B cell (primary cell): Measurements from ENCODE around the gene IKZF3. TPM values are rescaled to one million over a fixed set of nuclear protein-coding genes. Genes with fewer than 3 reads are reported as not detected.

Source experiments
- ATAC-seq: fragments of 200-7000 bp; cut with Tn5 transposase; one replicate; pipeline ENCODE4 v1.10.0; 2021; ENCODE audit warnings: low read depth, mild to moderate bottlenecking, moderate number of reproducible peaks, moderate library complexity
- CTCF ChIA-PET: fragments of 350-600 bp; sonication (Branson Sonifier 250); formaldehyde crosslinking; loops from one replicate; lab custom pipeline; 2021; ENCODE audit warnings: antibody characterized with exemption, inconsistent platforms; lab: Charles Lee
- POLR2A ChIA-PET: fragments of 350-600 bp; sonication (Branson Sonifier 250); formaldehyde crosslinking; loops from one replicate; lab custom pipeline; 2021; ENCODE audit warnings: antibody characterized with exemption; lab: Charles Lee
- DNase-seq: peaks from one replicate; pipeline ENCODE4 v3.0.0; 2013
- H2AFZ ChIP-seq: 2 replicates; pipeline ENCODE4 v1.6.1; 2012; ENCODE audit warnings: mild to moderate bottlenecking, low read depth, low read length; ENCODE audit not compliant: insufficient read depth, poor library complexity, severe bottlenecking
- H3K27ac ChIP-seq, 2 donors: 1 replicate in 1 of 2; 2 replicates in 1 of 2; pipeline ENCODE4 v1.5.1; 2012 to 2013; ENCODE audit warnings: low read length in 2 of 2, mild to moderate bottlenecking in 2 of 2, moderate library complexity in 1 of 2
- H3K27me3 ChIP-seq, 4 experiments: fragments of 200-600 bp in 1 of 4; sonication (generic) in 1 of 4; replicated peaks in 1 of 4; 1 replicate in 2 of 4; 2 replicates in 2 of 4; pipeline versions ENCODE4 v1.6.1 to v1.7.0; 2013 to 2016; ENCODE audit warnings: low read length in 3 of 4, mild to moderate bottlenecking in 2 of 4, mixed read lengths in 1 of 4, moderate library complexity in 1 of 4; ENCODE audit not compliant: insufficient read depth in 4 of 4, control insufficient read depth in 3 of 4; ENCODE audit errors: control extremely low read depth in 1 of 4
- H3K36me3 ChIP-seq, 2 experiments: replicated peaks in 1 of 2; 1 replicate in 1 of 2; 2 replicates in 1 of 2; pipeline versions ENCODE4 v1.6.1 to v1.7.1; 2013; ENCODE audit warnings: low read length in 1 of 2; ENCODE audit not compliant: insufficient read depth in 2 of 2, control insufficient read depth in 1 of 2; ENCODE audit errors: control extremely low read depth in 1 of 2, extremely low read depth in 1 of 2
- H3K4me1 ChIP-seq, 2 donors: fragments of 200-600 bp in 1 of 2; sonication (generic) in 1 of 2; 1 replicate in 1 of 2; 2 replicates in 1 of 2; pipeline versions ENCODE4 v1.5.1 to v1.6.1; 2013 to 2017; ENCODE audit warnings: low read length in 2 of 2; ENCODE audit not compliant: control insufficient read depth in 2 of 2, insufficient read depth in 2 of 2
- H3K4me2 ChIP-seq: replicated peaks from 2 replicates; pipeline ENCODE3; 2012; ENCODE audit warnings: mild to moderate bottlenecking, low read depth, low read length; ENCODE audit not compliant: poor library complexity, severe bottlenecking
- H3K4me3 ChIP-seq, 5 experiments: fragments of 200-600 bp in 1 of 5; sonication (generic) in 1 of 5; 1 replicate in 3 of 5; 2 replicates in 2 of 5; pipeline versions ENCODE4 v1.5.1 to v1.7.0; 2011 to 2016; ENCODE audit warnings: low read length in 4 of 5, mild to moderate bottlenecking in 4 of 5, low read depth in 2 of 5, control low read depth in 1 of 5, moderate library complexity in 1 of 5; ENCODE audit not compliant: insufficient read depth in 1 of 5; ENCODE audit errors: control extremely low read depth in 1 of 5, extremely low read depth in 1 of 5
- H3K79me2 ChIP-seq: fragments of 200-600 bp; sonication (generic); one replicate; pipeline ENCODE4 v1.6.0; 2016; ENCODE audit warnings: low read length; ENCODE audit not compliant: control insufficient read depth, insufficient read depth
- H3K9ac ChIP-seq: fragments of 200-600 bp; sonication (generic); 2 replicates; pipeline ENCODE4 v1.6.1; 2017; ENCODE audit warnings: mild to moderate bottlenecking, low read length, moderate library complexity
- H3K9me3 ChIP-seq, 3 donors: one replicate each; pipeline versions ENCODE4 v1.6.1 to v1.7.1; 2013; ENCODE audit warnings: low read length in 2 of 3; ENCODE audit not compliant: control insufficient read depth in 2 of 3, insufficient read depth in 1 of 3; ENCODE audit errors: control extremely low read depth in 1 of 3
- H4K20me1 ChIP-seq: 2 replicates; pipeline ENCODE4 v1.6.0; 2012; ENCODE audit warnings: mild to moderate bottlenecking, low read length; ENCODE audit not compliant: insufficient read depth, control insufficient read depth, poor library complexity, severe bottlenecking
- H3K27ac Mint-ChIP-seq: one replicate; pipeline ENCODE4 v1.8.0; 2021; ENCODE audit warnings: mixed read lengths
- H3K27me3 Mint-ChIP-seq: one replicate; pipeline ENCODE4 v1.8.0; 2021; ENCODE audit warnings: mixed read lengths
- H3K4me1 Mint-ChIP-seq: one replicate; pipeline ENCODE4 v1.8.0; 2021; ENCODE audit warnings: mixed read lengths
- H3K4me3 Mint-ChIP-seq: one replicate; pipeline ENCODE4 v1.8.0; 2021; ENCODE audit warnings: mixed read lengths
- H3K9me3 Mint-ChIP-seq: one replicate; pipeline ENCODE4 v1.8.0; 2022; ENCODE audit warnings: mixed read lengths; ENCODE audit not compliant: insufficient read depth
- EZH2 ChIP-seq: IDR thresholded peaks from 2 replicates; pipeline ENCODE4 v1.6.1; 2012; ENCODE audit warnings: borderline replicate concordance, low read depth, mild to moderate bottlenecking, moderate library complexity, low read length; ENCODE audit not compliant: insufficient read depth, poor library complexity, severe bottlenecking
- WGBS: methylation state at CpG from one replicate; pipeline ENCODE4 v1.1.5; 2013; ENCODE audit warnings: missing lambda C conversion rate; ENCODE audit not compliant: insufficient coverage; 5-methylcytosine and 5-hydroxymethylcytosine counted together
- intact Hi-C: fragments of 100-400 bp; cut with micrococcal nuclease; formaldehyde crosslinking; loops from one replicate; pipeline ENCODE4 v1.10.0; 2022
- polyA plus RNA-seq: library from polyadenylated mRNA; depleted of rRNA; stranded (reverse); fragments of >200 nt; gene quantifications from 2 replicates; pipeline ENCODE4 v1.2.3, GENCODE V29; 2012
- total RNA-seq, 2 donors: library from RNA; stranded (reverse); fragments of 120-200 nt in 1 of 2; gene quantifications; 1 replicate in 1 of 2; 2 replicates in 1 of 2; pipeline versions ENCODE4 v1.2.3 to v1.2.4, GENCODE V29; 2013 to 2022
- TF ChIP-seq, protein P1 (sequence below): fragments of 200-600 bp; IDR thresholded peaks from one replicate; pipeline ENCODE4 v1.8.0; 2022; ENCODE audit warnings: antibody characterized with exemption, mild to moderate bottlenecking

The IKZF3 gene
- total and polyA plus RNA-seq, 2 donors (not counting 1 experiment from before 2014, with no cell fraction given): 63.0 to 178 TPM

DNA sequence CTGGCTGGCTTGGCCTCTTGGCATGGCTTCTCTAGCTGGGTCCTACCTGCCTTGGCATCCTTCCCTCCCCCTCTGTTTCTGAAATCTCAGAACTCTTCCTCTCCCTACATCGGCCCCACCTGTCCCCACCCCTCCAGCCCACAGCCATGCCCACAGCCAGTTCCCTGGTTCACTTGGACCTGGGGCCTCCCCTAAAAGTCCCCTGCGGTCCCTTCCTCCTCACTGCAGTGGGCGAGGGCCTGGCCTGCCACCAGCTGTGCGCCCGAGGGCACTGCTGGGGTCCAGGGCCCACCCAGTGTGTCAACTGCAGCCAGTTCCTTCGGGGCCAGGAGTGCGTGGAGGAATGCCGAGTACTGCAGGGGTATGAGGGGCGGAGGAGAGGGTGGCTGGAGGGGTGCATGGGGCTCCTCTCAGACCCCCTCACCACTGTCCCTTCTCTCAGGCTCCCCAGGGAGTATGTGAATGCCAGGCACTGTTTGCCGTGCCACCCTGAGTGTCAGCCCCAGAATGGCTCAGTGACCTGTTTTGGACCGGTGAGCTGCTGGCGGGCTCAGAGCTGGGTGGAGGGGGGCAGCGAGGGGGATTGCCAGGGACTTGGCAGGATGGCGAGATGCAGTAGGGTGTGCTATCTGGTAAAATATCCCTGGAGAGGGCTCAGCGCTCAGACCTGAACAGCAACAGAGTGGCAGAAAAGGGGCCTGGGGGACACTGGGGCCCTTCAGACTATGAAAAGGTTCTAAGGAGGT lies 147.9 kb downstream of the IKZF3 start:
- Histone ChIP-seq H3K9me3 (no peaks in the 10 kb centered on the region), H3K27ac (no peak overlapping the region), H3K9ac (no peak overlapping the region), H3K4me3 (no peak overlapping the region), H3K79me2 (no peaks in the 10 kb centered on the region), H3K4me1 (no peaks in the 10 kb centered on the region), H3K4me2 (no peak overlapping the region), H4K20me1 (no peaks in the 10 kb centered on the region), H2AFZ (no peak overlapping the region), H3K27me3 (no peaks in the 10 kb centered on the region), H3K36me3 (no peaks in the 10 kb centered on the region)
- Mint-ChIP-seq H3K4me1 (no peaks in the 10 kb centered on the region), H3K9me3 (no peaks in the 10 kb centered on the region), H3K4me3 (no peak overlapping the region), H3K27me3 (no peaks in the 10 kb centered on the region), H3K27ac (no peak overlapping the region)
- intact Hi-C loops: no loop called here
- POLR2A ChIA-PET: no interaction called here
- TF ChIP-seq EZH2: no peak
- TF ChIP-seq, protein P1, sequence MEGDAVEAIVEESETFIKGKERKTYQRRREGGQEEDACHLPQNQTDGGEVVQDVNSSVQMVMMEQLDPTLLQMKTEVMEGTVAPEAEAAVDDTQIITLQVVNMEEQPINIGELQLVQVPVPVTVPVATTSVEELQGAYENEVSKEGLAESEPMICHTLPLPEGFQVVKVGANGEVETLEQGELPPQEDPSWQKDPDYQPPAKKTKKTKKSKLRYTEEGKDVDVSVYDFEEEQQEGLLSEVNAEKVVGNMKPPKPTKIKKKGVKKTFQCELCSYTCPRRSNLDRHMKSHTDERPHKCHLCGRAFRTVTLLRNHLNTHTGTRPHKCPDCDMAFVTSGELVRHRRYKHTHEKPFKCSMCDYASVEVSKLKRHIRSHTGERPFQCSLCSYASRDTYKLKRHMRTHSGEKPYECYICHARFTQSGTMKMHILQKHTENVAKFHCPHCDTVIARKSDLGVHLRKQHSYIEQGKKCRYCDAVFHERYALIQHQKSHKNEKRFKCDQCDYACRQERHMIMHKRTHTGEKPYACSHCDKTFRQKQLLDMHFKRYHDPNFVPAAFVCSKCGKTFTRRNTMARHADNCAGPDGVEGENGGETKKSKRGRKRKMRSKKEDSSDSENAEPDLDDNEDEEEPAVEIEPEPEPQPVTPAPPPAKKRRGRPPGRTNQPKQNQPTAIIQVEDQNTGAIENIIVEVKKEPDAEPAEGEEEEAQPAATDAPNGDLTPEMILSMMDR: no peak
- CTCF ChIA-PET: interaction anchor here (0.5 kb wide), 1 partner anchor 511 kb away, joined by 3 read pairs; no protein-coding TSS in a partner anchor
- 95% methylated on average over 12 of the region's 15 CpGs for WGBS
- DNase-seq (no peak), ATAC-seq (no peak)

DNA sequence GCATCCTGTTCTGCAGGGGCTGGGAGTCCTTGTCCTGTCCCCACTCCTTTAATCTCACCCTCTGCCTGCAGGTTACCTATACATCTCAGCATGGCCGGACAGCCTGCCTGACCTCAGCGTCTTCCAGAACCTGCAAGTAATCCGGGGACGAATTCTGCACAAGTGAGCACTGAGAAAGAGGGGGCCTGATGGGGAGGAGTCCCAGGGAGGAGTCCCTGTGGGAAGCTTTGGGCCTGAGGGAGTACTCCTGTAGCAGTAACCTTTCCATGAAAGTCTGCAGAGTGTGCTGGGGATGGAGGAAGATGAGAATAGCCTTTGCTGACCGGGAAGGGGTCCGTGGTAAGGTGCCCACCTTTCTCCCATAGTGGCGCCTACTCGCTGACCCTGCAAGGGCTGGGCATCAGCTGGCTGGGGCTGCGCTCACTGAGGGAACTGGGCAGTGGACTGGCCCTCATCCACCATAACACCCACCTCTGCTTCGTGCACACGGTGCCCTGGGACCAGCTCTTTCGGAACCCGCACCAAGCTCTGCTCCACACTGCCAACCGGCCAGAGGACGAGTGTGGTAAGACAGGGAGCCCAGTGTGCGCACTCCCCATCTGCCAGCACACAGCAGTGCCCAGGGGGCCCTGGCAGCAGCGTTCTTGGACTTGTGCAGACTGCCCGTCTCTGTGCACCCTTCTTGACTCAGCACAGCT lies 148.6 kb downstream of the IKZF3 start:
- CTCF ChIA-PET: interaction anchor here (0.5 kb wide), 1 partner anchor 511 kb away, joined by 3 read pairs; no protein-coding TSS in a partner anchor
- Histone ChIP-seq H3K4me2 (no peak overlapping the region), H3K27ac (no peak overlapping the region), H4K20me1 (no peaks in the 10 kb centered on the region), H2AFZ (no peak overlapping the region), H3K36me3 (no peaks in the 10 kb centered on the region), H3K4me1 (no peaks in the 10 kb centered on the region), H3K79me2 (no peaks in the 10 kb centered on the region), H3K4me3 (no peak overlapping the region), H3K9me3 (no peaks in the 10 kb centered on the region), H3K9ac (no peak overlapping the region), H3K27me3 (no peaks in the 10 kb centered on the region)
- Mint-ChIP-seq H3K27ac (no peak overlapping the region), H3K4me1 (no peaks in the 10 kb centered on the region), H3K9me3 (no peaks in the 10 kb centered on the region), H3K27me3 (no peaks in the 10 kb centered on the region), H3K4me3 (no peak overlapping the region)
- DNase-seq (no peak), ATAC-seq (no peak)
- intact Hi-C loops: no loop called here
- TF ChIP-seq, protein P1: no peak
- TF ChIP-seq EZH2: no peak
- POLR2A ChIA-PET: interaction anchor here (0.6 kb wide), 1 partner anchor 61 kb away, joined by 3 read pairs; no protein-coding TSS in a partner anchor
- WGBS: 97% methylated on average over 18 of the region's 18 CpGs
